ENCODE data around the gene PTOV1.

- no peak for TF ChIP-seq SUZ12 (IDR thresholded peaks at IDR 0.05; ENCODE audit: extremely low read depth, insufficient read depth, insufficient read length)
- no peak for TF ChIP-seq YY1 (IDR thresholded peaks at IDR 0.05; ENCODE audit: insufficient read depth, insufficient read length)
- TF ChIP-seq ZNF274 (IDR thresholded peaks at IDR 0.05; ENCODE audit: low read depth, low read length): no peak
Observed at GRCh38 chr19:49850221-49850486, 805 bp upstream of the PTOV1 start.

Measured in NT2/D1 (cell line).